Psoas muscle (tissue), 8 donors: ENCODE measurements around the gene SPART. TPM values are rescaled to one million over a fixed set of nuclear protein-coding genes. Genes with fewer than 3 reads are reported as not detected.

Experiments
- ATAC-seq, 4 donors: fragments of 200-7000 bp; cut with Tn5 transposase; one replicate each; pipeline ENCODE4 v1.9.1; 2020; ENCODE audit warnings: moderate library complexity in 3 of 4, mild to moderate bottlenecking in 2 of 4
- DNase-seq, 2 donors: peaks; one replicate each; pipeline ENCODE4 v3.0.0-alpha.2; 2020
- H3K27ac ChIP-seq: fragments of 200-600 bp; one replicate; pipeline ENCODE4 v1.8.0; 2022
- H3K27me3 ChIP-seq, 3 donors: fragments of 200-600 bp in 1 of 3; one replicate each; pipeline versions ENCODE4 v1.6.1 to v1.8.0; 2013 to 2022; ENCODE audit warnings: low read length in 2 of 3, mild to moderate bottlenecking in 2 of 3, moderate library complexity in 1 of 3; ENCODE audit not compliant: insufficient read depth in 3 of 3
- H3K36me3 ChIP-seq, 2 donors: fragments of 200-600 bp in 1 of 2; one replicate each; pipeline versions ENCODE4 v1.6.1 to v1.8.0; 2013 to 2022; ENCODE audit warnings: low read depth in 1 of 2, mild to moderate bottlenecking in 1 of 2, moderate library complexity in 1 of 2; ENCODE audit not compliant: insufficient read depth in 1 of 2
- H3K4me1 ChIP-seq: fragments of 200-600 bp; one replicate; pipeline ENCODE4 v1.8.0; 2022
- H3K4me3 ChIP-seq: fragments of 200-600 bp; one replicate; pipeline ENCODE4 v1.8.0; 2022; ENCODE audit warnings: mild to moderate bottlenecking
- H3K9me3 ChIP-seq: fragments of 200-600 bp; one replicate; pipeline ENCODE4 v1.8.0; 2022
- WGBS, 3 donors: extraction: QIAGEN DNeasy Blood & Tissue Kit; methylation state at CpG; one replicate each; pipeline versions ENCODE4 v1.1.6 to v1.1.7; 2013; 5-methylcytosine and 5-hydroxymethylcytosine counted together
- intact Hi-C, 2 donors: fragments of 100-400 bp; cut with DNase I; formaldehyde crosslinking; loops; one replicate each; pipeline versions ENCODE4 v1.11.0 to v1.14.2; 2022
- polyA plus RNA-seq, 3 donors: library from polyadenylated mRNA; stranded (reverse); fragments of 200-250 nt; gene quantifications; one replicate each; pipeline ENCODE4 v1.2.3, GENCODE V29; 2013
- total RNA-seq, 4 donors: library from RNA; stranded (reverse); fragmentation: NEBNext Ultra II Directional in 2 of 4; extraction: Animal tissue kit (Norgen Biotek cat#: 25700) in 2 of 4; gene quantifications; one replicate each; pipeline versions ENCODE4 v1.2.1 to v1.2.4, GENCODE V29; 2021 to 2023
- TF ChIP-seq, protein P1 (sequence below): fragments of 200-600 bp; IDR thresholded peaks from one replicate; pipeline ENCODE4 v1.8.0; 2022; ENCODE audit warnings: antibody characterized with exemption
- donor health status: healthy with polysubstance abuse.
- donor health status: DM: no; HTN: no; CAD: no; lungs with moderate emphysema.
- donor health status: Bipolar disorder and iron deficiency.
- donor health status: healthy.
- donor health status: DM: yes; HTN: yes; CAD: no.
- donor health status: DM: no; HTN: no; CAD: no.
- donor health status: DM: no; HTN: no; CAD: no.
- donor health status: DM: yes; HTN: yes; CAD: no.

The SPART gene
- total and polyA plus RNA-seq, 7 donors = 29.2 to 103 (median 44.0) TPM

DNA sequence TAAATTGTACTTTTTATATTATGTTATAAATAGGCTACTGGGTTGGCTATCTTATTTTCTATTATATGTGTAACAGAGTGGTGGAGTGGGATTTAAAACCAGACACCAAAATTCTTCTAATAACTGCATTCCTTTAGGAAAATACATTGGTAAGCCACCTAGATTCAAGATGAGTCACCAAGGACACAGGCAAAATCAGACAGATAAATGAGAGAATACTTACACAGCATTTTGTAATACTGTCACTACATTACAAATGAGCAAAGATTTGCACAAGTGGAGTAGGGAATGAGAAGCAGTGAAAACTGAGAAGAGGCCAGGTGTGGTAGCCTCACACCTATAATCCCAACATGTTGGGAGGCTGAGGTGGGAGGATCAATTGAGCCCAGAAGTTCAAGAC, 6.2 kb upstream of the SPART start:
- Histone ChIP-seq H3K4me1 (no peaks in the 10 kb centered on the region), H3K27ac (no peak overlapping the region), H3K27me3 (no peaks in the 10 kb centered on the region), H3K36me3 (no peaks in the 10 kb centered on the region), H3K9me3 (no peaks in the 10 kb centered on the region), H3K4me3 (no peak overlapping the region)
- TF ChIP-seq, protein P1, sequence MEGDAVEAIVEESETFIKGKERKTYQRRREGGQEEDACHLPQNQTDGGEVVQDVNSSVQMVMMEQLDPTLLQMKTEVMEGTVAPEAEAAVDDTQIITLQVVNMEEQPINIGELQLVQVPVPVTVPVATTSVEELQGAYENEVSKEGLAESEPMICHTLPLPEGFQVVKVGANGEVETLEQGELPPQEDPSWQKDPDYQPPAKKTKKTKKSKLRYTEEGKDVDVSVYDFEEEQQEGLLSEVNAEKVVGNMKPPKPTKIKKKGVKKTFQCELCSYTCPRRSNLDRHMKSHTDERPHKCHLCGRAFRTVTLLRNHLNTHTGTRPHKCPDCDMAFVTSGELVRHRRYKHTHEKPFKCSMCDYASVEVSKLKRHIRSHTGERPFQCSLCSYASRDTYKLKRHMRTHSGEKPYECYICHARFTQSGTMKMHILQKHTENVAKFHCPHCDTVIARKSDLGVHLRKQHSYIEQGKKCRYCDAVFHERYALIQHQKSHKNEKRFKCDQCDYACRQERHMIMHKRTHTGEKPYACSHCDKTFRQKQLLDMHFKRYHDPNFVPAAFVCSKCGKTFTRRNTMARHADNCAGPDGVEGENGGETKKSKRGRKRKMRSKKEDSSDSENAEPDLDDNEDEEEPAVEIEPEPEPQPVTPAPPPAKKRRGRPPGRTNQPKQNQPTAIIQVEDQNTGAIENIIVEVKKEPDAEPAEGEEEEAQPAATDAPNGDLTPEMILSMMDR = no peak
- intact Hi-C loops = no loop called here
- DNase-seq (no peak), ATAC-seq (no peak)

DNA sequence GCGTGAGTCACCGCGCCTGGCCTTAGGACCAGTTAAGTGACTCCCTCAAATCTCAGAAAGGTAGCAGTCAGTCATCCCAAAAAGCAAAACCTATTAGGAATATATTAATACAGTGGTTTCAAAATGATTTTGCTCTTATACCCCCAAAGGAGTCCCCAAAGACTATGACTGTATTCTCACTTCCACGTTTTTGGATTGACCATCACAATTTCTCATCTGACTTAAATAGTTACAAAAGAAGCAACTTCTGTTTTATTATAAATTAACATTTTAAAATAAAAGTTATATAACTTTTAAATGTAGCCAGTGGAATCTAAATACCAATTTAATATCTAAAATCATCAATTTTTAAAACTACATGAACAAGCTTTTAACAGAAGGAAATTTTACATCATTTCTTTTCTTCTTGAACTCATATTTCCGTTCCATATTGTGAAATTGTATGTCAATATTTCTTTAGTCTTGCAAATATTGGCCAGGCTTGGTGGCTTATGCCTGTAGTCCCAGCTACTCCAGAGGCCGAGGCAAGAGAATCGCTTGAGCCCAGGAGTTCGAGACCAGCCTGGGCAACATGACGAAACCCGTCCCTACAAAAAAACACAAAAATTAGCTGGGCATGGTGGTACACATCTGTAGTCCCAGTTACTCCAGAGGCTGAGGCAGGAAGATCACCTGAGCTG, 1.5 kb upstream of the SPART start:
- 88 to 92% (median 88%) methylated on average over 10 of the region's 10 CpGs for WGBS, 3 donors
- no peaks in the 10 kb centered on the region for H3K36me3 ChIP-seq
- TF ChIP-seq, protein P1 = no peak
- intact Hi-C loops = loop anchor here (2.0 to 5.0 kb wide), 2 partner anchors 389 to 390 kb away; no protein-coding TSS in a partner anchor
- no peak for DNase-seq
- no peaks in the 10 kb centered on the region for H3K9me3 ChIP-seq
- no peak overlapping the region for H3K4me3 ChIP-seq
- H3K4me1 ChIP-seq = peaks cover 8% of the 10 kb centered on the region
- no peaks in the 10 kb centered on the region for H3K27me3 ChIP-seq
- H3K27ac ChIP-seq = no peak overlapping the region
- ATAC-seq = no peak

DNA sequence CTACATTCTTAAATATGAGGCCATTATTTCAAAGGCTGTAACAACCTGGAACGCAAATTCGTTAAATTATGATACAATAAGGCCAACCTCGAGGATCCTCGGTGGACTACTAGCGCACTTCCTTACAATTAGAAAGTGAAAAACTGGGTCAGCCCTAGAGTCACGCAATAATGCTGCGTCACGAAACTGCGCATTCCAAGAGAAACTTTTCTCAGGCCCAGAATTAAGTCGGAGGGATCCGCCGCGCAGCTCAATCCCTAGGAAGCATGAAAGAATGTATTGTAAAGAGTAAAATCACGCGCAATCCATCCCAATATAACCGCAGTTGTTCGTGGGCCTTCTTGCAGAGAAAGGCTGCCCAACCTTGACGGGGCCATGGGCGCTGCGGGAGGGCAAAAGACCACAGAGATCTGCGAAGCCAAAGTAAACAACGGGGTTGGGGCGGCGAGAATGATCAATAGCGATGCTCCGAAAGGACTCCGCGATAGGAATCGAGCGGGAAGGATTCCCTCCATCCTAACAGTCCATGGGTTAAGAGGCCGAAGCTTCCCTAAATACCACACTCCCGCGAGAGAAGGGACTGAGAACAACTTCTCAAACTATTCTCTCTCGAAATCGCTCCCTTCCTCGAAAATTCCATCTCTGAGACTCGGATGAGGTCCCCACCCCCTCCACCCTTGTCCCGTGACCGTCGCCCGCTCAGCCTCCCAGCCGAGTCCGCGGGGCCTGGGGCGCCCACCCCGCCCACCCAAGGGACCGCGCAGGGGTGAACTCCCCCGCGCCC, 564 bp downstream of the SPART start:
- H3K27ac ChIP-seq = peak overlapping the region; percentile 95
- H3K4me3 ChIP-seq = peak overlapping the region; percentile 80
- DNase-seq = peak; percentile 65 to 68
- peak; percentile 23 to 49 (median 31) for ATAC-seq
- no peaks in the 10 kb centered on the region for H3K36me3 ChIP-seq
- H3K4me1 ChIP-seq = peaks cover 17% of the 10 kb centered on the region
- H3K9me3 ChIP-seq = no peaks in the 10 kb centered on the region
- TF ChIP-seq, protein P1 = no peak
- no peaks in the 10 kb centered on the region for H3K27me3 ChIP-seq
- 0 to 1% (median 1%) methylated on average over 46 to 50 of the region's 50 CpGs for WGBS, 3 donors
- intact Hi-C loops = loop anchor here (2.0 to 5.0 kb wide), 2 partner anchors 391 to 392 kb away; no protein-coding TSS in a partner anchor

DNA sequence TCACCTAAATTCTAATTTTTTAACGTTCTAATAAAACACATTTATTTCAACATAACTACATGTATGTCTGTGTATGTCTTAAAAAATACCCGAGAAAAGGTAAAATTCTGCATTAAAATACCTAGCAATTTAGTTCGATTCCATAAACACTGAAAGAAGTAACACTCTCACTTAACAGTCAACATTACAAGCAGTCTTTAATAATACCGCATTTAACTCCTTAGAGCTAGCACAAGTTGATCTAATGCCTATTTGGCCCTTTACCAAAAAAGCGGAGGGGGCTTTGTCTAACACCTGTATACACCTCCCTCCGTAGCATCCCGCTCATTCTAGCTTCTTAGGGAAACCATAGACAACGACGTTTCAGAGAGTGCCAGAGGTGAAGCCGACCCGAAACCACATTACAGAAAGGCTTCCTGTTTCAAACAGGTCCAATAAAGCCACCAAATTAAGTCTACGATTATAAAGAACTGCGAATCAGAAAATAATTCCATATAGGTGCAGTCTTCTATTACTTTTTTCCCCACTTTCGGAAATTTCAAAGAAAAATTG, 1.2 kb downstream of the SPART start:
- peak overlapping the region; percentile 95 for H3K27ac ChIP-seq
- DNase-seq (no peak), ATAC-seq (no peak)
- no peaks in the 10 kb centered on the region for H3K9me3 ChIP-seq
- intact Hi-C loops = loop anchor here in 1 of 2 donors (5.0 kb wide), 1 partner anchor 392 kb away; no protein-coding TSS in a partner anchor
- H3K36me3 ChIP-seq = no peaks in the 10 kb centered on the region
- H3K4me1 ChIP-seq = peaks cover 17% of the 10 kb centered on the region
- H3K27me3 ChIP-seq = no peaks in the 10 kb centered on the region
- TF ChIP-seq, protein P1 = no peak
- peak overlapping the region; percentile 80 for H3K4me3 ChIP-seq
- WGBS, 3 donors = 5 to 9% (median 7%) methylated on average over 14 of the region's 14 CpGs
